Esophagus squamous epithelium (tissue), 4 donors: ENCODE data around the gene TAF1.
"Not testable (repeated sequence)": the region's sequence is repeated elsewhere in the genome, so short reads cannot be mapped to it uniquely, and the experiment has no call there.

Experiments
- POLR2A ChIP-seq, 4 donors: fragments of 450-650 bp; IDR thresholded peaks; one replicate each; pipeline ENCODE4 v1.6.1; 2017; ENCODE audit warnings: antibody characterized with exemption in 4 of 4, mild to moderate bottlenecking in 4 of 4, moderate library complexity in 3 of 4
- TF ChIP-seq, protein P1 (sequence below), 6 experiments: fragments of 450-650 bp in 4 of 6; fragments of 200-600 bp in 2 of 6; sonication (generic) in 2 of 6; IDR thresholded peaks; one replicate each; pipeline ENCODE4 v1.5.1; 2016 to 2019; ENCODE audit warnings: antibody characterized with exemption in 6 of 6, mild to moderate bottlenecking in 4 of 6, moderate library complexity in 4 of 6

DNA sequence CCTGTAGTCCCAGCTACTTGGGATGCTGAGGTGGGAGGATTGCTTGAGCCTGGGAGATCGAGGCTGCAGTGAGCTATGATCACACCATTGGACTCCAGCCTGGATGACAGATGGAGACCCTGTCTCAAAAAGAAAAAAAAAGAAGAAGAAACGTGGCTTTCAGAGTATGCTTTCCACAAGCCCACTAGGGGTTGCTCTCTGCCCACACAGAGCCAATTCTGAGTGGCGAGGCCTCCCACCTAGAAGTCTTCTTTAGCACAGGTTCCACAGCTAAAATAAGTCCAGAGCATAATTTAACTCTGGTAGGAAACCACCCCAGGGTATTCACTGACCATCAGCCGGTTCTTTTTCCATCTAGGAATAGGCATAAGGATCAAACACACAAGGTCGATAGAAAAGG, 50.1 kb downstream of the TAF1 start:
- TF ChIP-seq, protein P1, sequence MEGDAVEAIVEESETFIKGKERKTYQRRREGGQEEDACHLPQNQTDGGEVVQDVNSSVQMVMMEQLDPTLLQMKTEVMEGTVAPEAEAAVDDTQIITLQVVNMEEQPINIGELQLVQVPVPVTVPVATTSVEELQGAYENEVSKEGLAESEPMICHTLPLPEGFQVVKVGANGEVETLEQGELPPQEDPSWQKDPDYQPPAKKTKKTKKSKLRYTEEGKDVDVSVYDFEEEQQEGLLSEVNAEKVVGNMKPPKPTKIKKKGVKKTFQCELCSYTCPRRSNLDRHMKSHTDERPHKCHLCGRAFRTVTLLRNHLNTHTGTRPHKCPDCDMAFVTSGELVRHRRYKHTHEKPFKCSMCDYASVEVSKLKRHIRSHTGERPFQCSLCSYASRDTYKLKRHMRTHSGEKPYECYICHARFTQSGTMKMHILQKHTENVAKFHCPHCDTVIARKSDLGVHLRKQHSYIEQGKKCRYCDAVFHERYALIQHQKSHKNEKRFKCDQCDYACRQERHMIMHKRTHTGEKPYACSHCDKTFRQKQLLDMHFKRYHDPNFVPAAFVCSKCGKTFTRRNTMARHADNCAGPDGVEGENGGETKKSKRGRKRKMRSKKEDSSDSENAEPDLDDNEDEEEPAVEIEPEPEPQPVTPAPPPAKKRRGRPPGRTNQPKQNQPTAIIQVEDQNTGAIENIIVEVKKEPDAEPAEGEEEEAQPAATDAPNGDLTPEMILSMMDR (IDR thresholded peaks at IDR 0.05) = not testable (repeated sequence)
- not testable (repeated sequence) for TF ChIP-seq POLR2A (IDR thresholded peaks at IDR 0.05)
